Brain microvascular endothelial cell (primary cell): Measurements from ENCODE around the gene WWOX.

Experiments
- DNase-seq: peaks from one replicate; pipeline ENCODE4 v3.0.0-alpha.2; 2020
- H3K27ac ChIP-seq: fragments of 250-450 bp; sonication (Bioruptor Pico); 2 replicates; pipeline ENCODE4 v1.5.1; 2020; ENCODE audit warnings: mild to moderate bottlenecking, moderate library complexity
- H3K27me3 ChIP-seq: fragments of 250-450 bp; sonication (Bioruptor Pico); replicated peaks from 2 replicates; pipeline ENCODE4 v1.5.1; 2020; ENCODE audit warnings: mild to moderate bottlenecking
- H3K36me3 ChIP-seq: fragments of 250-450 bp; sonication (Bioruptor Pico); replicated peaks from 2 replicates; pipeline ENCODE4 v1.5.1; 2020; ENCODE audit warnings: mild to moderate bottlenecking
- H3K4me3 ChIP-seq: 2 replicates; pipeline ENCODE4 v1.5.1; 2011; ENCODE audit warnings: low read depth, mild to moderate bottlenecking, control low read depth, low read length, moderate library complexity
- CTCF ChIP-seq: IDR thresholded peaks from 2 replicates; pipeline ENCODE4 v1.5.1; 2011; ENCODE audit warnings: low read depth, mild to moderate bottlenecking, moderate library complexity, low read length, control low read depth, inconsistent platforms; ENCODE audit errors: missing control alignments
- in situ Hi-C: cut with HindIII; loops from 2 replicates; pipeline ENCODE4 v1.10.0; 2017; ENCODE audit warnings: low sequenced_read_pairs, low pct_ligation_motif_present

WWOX gene

GRCh38 chr16:78194948-78195347, 95.5 kb downstream of the WWOX start:
- in situ Hi-C loops = no loop called here
- Histone ChIP-seq H3K4me3 (no peak overlapping the region), H3K36me3 (no peaks in the 10 kb centered on the region), H3K27me3 (no peaks in the 10 kb centered on the region), H3K27ac (no peak overlapping the region)
- no peak for TF ChIP-seq CTCF
- DNase-seq = no peak

DNA sequence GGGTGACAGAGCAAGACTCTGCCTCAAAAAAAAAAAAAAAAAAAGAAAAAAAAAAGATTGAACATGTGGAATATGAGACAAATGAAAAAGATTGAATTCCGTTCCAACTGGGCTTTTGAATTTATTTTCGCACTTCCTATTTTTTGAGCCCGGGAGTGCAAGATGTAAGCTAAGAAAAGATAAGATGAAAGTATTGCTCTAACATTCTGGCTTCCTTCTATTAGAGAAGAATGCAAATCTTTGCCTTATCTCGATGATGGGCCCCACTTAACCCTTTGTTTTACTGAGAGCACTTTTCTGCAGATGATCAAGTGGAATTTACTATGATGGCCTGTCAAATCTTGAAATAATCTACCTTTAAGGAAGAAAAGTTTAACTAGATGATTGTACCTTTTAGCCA, 96.3 kb downstream of the WWOX start:
- TF ChIP-seq CTCF = no peak
- in situ Hi-C loops = no loop called here
- Histone ChIP-seq H3K27me3 (no peaks in the 10 kb centered on the region), H3K36me3 (no peaks in the 10 kb centered on the region), H3K4me3 (no peak overlapping the region), H3K27ac (no peak overlapping the region)
- DNase-seq = no peak

- H3K27ac ChIP-seq = no peak overlapping the region
- no peaks in the 10 kb centered on the region for H3K36me3 ChIP-seq
- TF ChIP-seq CTCF = no peak
- no peak overlapping the region for H3K4me3 ChIP-seq
- no peak for DNase-seq
- no peaks in the 10 kb centered on the region for H3K27me3 ChIP-seq
- in situ Hi-C loops = no loop called here
Observed at GRCh38 chr16:78196502-78196901, 97.0 kb downstream of the WWOX start.

GRCh38 chr16:78198288-78198687, 98.8 kb downstream of the WWOX start:
- Histone ChIP-seq H3K36me3 (no peaks in the 10 kb centered on the region), H3K27me3 (no peaks in the 10 kb centered on the region), H3K27ac (no peak overlapping the region), H3K4me3 (no peak overlapping the region)
- DNase-seq = no peak
- no peak for TF ChIP-seq CTCF
- in situ Hi-C loops = no loop called here

- H3K27me3 ChIP-seq = no peaks in the 10 kb centered on the region
- DNase-seq = no peak
- no peak for TF ChIP-seq CTCF
- H3K27ac ChIP-seq = no peak overlapping the region
- H3K4me3 ChIP-seq = no peak overlapping the region
- no peaks in the 10 kb centered on the region for H3K36me3 ChIP-seq
- in situ Hi-C loops = no loop called here
Observed at GRCh38 chr16:78199325-78200022, 100.0 kb downstream of the WWOX start.

DNA sequence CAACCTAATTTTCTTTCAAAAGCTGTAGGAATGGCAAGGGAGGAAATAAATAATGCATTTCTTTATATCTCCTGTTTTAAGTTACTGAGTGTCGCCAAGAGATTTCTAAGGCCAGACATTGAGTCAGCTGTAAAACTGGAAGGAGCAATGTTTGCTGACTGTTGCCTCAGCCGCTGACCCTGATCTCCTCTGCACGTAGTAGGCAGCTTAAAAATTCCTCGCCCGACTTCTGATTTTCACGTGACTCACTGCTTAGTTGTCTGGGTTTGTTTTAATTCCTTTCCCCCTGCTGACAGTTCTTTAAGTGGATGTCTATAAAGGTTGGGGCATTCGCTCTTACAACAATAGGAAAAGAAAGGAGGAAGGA, 100.6 kb downstream of the WWOX start:
- TF ChIP-seq CTCF = no peak

More for the DNA sequence above, 100.6 kb downstream of the WWOX start:
- H3K4me3 ChIP-seq = no peak overlapping the region
- in situ Hi-C loops = no loop called here
- no peaks in the 10 kb centered on the region for H3K27me3 ChIP-seq
- no peaks in the 10 kb centered on the region for H3K36me3 ChIP-seq
- DNase-seq = no peak
- H3K27ac ChIP-seq = no peak overlapping the region
